Activated T-cell treated with anti-CD3 and anti-CD28 coated beads for 48 hours (primary cell): Measurements from ENCODE around the gene CARD19.
A peak's percentile ranks its signal among the peaks of the same experiment; 100 is the strongest.
"Not testable (repeated sequence)": the region's sequence is repeated elsewhere in the genome, so short reads cannot be mapped to it uniquely, and the experiment has no call there.

Source experiments
- DNase-seq: peaks from one replicate; pipeline ENCODE4 v3.0.0-alpha.2; 2020; ENCODE audit warnings: low read depth

Gene CARD19

DNA sequence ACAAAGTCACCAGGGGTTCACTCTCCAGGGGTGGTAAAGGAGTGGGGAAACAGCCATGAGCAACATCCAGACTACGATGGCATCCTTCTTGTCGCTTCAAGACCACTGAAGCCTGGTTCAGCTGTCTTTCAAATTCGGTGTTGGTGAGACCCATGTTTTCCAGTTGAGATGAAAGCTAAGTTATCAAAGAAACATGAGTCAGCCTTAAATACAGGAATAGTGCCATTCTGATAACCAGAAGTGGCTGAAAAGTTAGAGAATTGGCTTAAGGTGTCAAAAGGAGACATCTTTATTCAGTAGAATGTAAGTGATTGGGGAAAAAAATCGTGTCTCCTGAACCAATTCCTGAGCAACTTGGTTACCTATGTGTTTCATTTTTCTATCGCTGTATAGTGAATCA lies 7.0 kb upstream of the CARD19 start:
- DNase-seq: no peak

DNA sequence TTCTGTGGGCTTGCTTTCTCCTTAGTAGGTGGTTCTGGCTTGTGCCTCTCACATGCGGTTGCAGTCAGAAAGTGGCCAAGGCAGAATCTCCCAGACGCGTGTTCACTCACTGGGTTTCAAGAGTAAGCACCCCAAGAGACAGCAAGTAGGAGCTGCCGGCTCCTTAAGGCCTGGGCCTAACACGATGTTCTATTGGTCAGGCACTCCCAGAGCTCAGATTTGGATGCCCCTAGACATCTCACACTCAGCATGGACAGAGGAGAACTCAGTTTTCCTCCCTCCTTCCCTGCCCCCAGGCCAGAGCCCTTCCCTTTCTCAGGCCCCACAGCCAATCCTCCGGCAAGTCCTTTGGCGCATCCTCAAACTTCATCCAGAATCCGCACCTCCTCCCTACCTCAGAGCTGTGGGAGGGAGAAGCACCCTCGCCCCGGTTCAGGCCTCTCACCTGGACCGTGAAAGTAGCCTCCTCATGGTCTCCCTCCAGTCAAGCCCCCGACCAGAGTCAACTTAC lies 6.5 kb upstream of the CARD19 start:
- no peak for DNase-seq

DNA sequence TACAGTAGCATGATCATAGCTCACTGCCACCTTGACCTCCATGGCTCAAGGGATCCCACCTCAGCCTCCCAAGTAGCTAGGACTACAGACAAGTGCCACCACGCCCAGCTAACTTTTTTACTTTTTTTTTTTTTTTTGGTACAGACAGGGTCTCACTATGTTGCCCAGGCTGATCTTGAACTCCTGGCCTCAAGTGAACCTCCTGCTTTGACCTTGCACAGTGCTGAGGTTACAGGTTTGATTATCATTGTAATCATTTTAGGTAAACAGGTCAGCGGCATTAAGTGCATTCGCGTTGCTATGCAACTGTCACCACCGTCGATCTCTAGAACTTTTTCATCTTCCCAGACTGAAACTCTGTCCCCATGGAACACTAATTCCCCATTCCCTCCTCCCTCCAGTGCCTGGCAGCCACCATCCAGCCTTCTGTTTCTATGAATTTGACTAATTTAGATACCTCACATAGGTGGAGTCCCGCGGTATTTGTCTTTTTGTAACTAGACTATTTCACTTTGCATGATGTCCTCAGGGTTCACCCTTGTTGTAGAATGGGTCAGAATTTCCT lies 5.8 kb upstream of the CARD19 start:
- no peak for DNase-seq

DNA sequence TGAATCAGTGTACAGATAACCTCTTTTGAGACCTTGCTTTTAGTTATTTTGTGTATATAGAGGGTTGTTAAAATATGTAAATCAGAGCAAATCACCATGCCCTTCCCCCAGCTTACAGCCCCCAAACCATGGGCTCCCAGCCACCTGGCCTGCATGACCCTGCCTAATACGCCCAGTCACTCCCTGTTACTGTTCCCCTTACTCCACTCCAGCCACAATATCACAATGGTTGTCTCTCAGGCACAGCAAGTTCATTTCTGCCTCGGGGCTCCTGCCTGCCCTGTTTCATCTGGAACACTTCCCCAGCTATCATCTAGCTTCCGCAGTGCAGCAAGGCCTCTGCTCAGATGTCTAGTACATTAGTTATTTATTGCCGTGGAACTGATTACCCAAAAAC lies 5.0 kb upstream of the CARD19 start:
- no peak for DNase-seq

DNA sequence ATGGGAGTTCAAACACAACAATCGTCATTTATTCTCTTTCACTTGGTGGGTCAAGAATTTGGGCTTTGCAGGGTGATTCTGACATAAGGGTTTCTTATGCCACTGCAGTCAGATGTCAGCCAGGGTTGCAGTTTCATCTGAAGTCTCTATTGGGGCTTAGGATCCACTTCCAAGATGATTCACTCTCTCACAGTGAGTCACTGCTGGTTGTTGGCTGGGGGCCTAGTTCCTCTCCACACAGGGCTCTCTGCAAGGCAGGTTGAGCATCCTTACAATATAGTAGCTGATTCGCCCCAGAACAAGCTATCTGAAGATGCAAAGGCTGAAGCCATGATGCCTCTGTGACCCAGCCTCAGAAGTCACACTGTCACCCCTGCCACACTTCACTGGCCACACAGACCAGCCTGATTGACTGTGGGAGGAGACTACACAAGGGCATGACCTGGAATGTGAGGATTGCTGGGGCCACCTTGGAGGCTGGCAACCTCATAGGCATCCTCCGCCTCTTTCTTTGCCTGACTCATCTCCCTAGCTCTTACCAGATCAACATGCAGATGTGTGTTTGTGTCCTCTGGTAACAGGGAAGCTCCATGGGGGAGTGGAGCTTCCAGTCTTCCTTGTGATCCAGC lies 4.5 kb upstream of the CARD19 start:
- peak; percentile 61 for DNase-seq

DNA sequence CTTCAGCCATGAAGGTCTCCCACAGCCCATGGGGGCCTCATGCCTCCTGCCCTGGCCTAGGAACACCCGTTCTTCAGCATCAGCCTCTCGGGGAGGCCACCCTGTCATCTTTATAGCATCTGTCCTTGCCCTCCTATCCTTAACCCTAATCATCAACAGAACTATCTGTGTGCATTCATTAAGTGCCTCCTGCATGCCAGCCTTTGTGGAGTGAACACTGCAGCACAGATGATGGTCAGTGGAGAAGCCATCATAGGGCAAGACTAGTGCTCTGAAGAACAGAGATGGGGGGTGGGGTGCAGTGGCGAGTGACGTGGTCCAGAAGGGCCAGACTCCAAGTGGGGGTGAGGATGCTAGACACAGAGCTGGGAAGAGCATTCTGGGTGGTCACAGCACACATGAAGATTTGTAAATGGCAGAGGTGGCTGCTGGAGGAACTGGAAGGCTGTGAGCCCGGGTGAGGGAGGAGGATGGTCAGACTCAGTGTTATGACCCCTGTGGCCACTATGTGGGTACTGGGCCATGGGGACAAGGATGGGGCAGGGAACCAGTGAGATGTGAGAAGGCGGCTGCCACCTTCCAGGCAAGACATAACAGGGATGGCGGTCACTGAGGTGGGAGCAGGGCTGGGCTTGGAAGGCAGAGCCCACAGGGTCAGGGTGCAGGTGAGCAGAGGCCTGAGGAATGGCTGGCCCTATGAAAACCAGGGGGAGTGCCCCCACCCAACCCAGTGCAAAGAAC lies 3.6 kb upstream of the CARD19 start:
- no peak for DNase-seq

DNA sequence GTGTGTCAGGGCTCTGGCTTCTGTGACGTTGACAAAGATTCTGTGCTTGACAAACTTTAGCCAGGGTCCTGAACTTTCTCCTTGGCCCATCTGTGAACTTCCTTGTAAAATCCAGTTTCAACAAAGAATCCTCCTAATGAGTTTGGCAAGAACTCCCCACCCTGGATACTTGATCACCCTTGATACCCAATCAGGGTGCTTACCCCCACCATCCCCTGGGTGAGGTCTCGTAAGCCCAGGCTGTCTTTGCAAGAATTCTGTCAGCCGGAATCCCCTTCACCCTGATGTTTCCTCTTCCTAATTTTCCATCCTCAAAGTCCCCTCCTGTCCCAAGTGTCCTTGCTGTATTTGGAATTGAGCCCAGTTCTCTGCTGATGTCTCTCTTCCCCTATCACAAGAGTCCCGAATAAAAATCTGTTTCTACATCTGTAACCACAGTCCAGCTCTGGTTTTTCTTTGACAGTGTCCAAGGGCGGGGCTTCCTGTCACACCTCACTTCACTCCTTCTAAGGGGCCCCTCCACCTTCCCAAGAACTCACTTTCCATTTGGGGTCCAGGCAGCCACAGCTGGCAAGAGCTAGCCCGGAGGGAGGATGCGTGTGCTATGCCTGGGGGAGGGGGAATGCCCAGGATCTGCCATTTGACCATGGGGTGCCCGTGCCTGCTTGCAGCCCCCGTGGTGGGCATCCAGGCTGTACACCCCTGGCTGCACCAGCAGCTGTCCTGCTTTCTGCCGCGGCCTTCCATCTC lies 2.7 kb upstream of the CARD19 start:
- no peak for DNase-seq

DNA sequence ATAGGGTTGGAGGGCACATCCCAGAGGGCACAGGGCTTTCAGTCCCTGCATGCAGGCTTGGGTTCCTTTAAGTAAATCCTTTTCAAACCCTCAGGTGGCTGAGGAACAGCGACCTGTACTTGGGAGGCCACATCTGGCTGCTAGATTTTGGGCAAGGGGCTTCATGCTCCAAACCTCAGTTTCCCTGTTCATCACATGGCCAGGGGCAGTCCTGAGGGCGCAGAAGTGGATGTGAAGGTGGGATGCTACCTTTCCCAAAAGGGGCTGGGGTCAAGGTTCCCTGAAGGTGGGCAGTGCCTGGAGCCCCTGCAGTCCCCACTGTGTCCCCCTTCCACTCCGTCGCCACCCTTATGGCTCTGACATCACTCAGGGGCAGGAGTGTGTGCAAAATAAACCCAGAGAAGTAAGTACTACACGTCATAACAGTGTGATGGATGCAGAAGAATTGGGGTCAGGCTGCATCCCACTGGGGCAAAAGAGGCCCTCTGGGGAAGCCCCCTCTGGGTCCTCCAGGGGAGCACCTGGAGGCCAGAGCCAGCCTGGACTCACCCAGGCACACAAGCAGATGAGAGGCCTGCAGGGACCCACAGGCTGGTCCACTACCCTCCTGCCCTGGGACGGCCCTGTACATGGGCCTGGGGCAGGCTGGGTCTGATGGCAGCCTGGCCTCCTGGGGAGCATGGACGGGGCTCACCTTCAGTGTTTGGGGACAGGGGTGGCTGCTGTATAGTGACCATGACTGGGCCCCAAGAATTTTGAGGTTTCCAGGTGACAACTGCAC lies 1.9 kb upstream of the CARD19 start:
- no peak for DNase-seq

DNA sequence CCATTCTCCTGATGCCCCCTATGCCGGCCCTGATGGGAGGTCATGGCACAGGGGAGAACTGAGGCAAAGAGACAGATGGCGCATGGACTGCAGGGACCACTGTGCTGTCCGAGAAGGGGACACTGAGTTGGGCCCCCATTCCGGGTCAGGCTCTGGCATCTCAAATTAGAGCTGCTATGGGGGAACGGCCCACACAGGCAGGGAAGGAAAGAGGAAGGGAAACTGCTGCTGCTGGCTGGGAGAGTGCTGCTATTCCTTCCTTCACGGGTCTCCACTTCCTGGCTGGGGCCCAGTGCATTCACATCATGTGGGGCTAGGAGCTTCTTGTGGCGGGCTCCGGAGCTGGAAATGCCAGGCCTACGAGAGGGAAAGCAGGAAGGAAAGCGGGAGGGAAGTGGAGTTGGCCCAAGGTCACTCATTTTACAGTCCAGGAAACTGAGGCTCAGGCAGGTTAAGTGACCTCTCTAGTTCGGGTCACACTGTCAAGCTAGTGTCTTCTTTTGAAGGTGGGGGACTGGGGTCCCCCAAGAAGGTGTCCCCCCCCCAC lies 1.3 kb upstream of the CARD19 start:
- no peak for DNase-seq

DNA sequence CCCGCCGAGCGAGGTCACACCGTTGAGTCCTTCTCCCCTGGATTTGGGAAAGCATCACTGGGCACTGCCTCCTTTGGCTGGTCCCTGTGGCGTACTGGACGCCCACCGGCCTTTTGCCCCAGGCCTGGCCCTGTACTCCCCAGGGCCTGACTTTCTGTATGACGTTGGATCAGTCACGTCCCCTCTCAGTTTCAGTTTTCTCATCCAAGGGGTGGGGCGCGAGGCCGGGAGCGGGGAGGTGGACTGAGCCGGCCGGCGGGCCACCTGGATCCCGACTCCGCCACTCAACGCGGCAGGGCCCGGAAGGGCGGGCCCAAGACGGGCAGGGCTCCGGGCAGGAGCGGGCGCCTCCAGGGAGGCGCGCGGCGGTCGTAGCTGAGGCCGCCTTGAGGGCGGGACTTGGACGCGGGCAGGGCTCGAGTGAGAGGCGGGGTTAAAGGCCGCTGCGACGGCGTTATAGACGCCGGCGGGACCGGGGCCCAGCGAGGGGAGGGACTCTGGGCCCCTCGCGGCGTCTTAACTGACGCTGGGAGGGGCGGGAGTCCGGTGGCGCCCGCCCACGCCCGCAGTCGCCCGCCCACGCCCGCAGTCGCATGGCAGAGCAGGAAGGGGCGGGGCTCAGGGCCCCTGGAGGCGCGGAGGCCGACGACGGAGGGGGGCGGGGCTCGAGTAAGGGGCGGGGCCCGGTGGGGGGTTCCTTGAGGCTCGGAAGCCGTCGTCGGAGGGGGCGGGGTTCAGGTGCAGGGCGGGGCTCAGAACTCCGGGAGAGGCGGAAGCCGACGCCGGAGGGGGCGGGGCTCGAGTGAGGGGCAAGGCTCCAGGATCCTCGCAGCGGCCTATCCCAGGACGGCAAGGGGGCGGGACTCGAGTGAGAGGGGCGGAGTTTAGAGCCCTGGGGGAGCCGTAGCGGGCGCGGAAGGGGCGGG lies 549 bp upstream of the CARD19 start:
- peak; percentile 100 for DNase-seq

DNA sequence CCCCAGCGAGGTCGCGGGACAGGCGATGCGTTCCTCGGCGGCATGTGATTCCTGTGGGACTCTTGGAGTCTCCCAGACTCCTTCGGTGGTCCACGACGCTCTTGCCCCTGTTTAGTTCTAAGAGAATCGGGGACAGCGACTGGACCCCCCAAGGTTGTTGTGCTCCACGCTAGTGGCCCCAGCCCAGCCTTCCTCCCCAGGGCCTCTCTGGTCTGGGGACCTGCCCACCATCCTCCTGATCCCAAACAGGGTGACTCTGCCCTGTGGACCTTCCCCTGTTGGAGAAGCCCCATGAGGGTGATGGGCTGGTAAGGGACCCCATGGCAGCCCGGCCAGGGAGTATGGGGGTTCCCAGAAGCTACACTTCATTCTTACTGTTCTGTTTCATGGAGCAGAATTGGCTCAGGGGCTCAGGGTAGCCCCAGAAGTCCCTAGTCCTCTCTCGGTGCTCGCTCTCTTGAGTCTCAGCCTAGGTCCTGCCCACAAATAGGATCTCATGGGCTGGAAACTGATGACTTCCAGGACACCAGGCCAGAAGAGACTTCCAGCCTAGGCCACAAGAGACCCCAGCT lies 880 bp downstream of the CARD19 start:
- DNase-seq: no peak

DNA sequence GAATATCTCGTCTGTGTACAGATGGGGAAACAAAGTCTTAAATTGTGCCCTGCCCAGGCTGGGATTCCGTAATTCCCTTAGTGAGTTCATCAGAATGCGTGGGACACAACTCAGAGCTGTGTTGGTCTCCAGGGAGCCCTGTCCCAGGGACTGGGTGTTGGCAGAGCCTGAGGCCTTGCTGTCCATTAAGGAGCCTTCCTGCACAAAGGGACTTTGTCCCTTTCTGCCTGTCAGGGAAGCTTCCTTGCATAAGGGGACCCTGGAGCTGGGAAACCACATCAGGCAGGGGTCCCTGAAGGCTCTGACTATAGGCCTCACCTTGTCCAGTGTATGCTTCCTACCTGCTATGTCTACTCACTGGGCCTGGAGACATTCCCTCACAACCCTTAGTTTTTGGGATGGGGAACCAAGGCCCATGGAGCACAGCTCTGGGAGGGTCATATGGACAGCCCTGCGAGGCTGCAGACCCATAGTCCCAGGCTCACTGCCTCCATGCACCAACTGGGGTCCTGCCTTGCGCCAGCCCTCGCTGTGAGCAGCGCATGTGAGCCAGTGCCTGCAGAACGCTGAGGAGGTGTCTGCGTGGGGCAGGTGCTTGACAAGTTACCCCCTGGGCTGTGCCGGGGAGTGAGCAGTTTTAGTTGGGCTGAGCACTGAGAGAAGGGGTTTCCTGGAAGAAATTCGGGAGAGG lies 1.6 kb downstream of the CARD19 start:
- no peak for DNase-seq

DNA sequence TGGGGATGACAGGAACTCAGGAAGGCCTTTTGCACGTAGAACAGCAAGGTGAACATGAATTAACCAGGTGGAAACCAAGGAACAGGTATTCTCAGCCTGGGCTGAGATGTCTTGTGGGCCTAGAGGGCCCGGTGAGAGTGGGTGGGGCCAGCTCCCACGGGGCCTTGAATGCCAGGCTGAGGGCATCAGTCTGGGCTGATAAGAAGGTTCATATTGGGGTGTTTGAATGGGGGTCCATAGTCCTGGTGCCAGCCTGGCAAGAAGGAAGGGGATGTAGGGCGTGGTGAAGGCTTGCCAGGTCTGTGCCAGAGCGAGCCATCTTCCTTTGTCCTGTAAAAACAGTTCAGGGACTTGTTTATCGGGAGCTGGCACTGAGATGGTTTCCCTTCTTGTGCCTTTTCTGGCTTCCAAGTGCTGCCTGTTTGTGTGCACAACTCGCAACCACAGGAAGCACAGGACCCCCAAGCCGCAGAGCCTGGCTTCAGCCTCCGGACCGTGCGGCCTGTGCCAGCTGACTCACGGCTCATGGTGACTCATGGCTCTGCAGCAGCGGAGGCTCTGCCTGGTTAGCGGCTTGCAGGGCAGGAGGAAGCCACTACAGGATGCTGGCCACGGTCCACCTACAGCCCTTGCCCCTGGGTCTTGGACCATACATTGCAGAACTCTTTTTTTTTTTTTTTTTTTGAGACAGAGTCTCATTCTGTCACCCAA lies 2.4 kb downstream of the CARD19 start:
- peak; percentile 67 for DNase-seq

DNA sequence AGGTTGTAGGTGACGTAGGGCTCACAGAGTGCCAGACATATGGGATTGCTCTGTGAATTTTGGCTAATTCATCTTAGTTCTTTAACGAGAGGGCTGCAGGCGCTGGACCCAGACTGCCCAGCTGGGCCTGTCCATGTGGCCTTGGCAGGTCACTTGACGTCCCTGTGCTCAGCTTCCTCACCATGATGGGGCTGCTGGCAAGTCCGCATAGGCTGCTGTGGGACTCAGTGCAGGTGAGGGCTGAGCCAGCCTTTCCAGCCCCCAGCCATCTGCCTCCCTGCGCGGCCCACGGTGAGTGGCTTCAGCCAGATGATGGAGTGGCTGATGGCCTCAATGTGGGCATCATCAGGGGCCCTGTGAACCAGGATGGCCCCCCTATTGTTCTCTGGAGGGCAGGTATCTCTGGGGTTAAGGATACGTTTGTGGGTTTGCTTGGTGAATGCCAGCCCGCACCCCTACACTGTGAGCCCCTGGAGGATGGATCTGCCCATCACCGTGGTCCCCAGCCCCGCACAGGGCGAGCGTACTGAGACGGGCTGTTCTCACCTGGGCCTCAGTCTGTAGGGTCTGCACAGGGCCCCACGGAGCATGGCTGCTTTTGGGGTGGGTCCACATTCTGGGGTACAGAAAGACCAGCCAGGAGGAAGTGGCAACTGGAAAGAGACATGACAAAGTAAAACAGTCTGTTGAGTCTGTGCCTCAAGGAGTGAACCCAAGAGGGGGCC lies 3.7 kb downstream of the CARD19 start:
- DNase-seq: no peak

DNA sequence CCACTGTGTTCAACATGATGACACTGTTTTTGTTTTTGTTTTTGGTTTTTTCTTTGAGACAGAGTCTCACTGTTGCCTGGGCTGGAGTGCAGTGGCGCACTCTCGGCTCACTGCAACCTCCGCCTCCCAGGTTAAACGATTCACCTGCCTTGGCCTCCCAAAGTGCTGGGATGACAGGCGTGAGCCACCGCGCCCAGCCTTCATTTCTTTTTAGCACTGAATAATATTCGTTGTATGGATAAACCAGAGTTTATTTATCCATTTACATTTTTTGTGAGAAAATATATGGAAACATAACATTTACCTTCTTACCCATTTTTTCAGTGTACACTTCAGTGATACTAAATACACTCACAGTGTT lies 4.2 kb downstream of the CARD19 start:
- no peak for DNase-seq

DNA sequence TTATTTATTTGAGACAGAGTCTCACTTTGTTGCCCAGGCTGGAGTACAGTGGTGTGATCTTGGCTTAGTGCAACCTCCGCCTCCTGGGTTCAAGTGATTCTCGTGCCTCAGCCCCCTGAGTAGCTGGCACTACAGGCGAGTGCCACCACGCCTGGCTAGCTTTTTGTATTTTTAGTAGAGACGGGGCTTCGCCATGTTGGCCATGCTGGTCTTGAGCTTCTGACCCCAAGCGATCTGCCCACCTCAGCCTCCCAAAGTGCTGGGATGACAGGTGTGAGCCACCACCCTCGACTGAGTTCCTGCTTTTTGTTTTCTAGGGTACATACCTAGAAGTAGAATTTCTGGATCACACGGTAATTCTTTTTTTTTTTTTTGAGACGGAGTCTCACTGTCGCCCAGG lies 5.1 kb downstream of the CARD19 start:
- DNase-seq: not testable (repeated sequence)

DNA sequence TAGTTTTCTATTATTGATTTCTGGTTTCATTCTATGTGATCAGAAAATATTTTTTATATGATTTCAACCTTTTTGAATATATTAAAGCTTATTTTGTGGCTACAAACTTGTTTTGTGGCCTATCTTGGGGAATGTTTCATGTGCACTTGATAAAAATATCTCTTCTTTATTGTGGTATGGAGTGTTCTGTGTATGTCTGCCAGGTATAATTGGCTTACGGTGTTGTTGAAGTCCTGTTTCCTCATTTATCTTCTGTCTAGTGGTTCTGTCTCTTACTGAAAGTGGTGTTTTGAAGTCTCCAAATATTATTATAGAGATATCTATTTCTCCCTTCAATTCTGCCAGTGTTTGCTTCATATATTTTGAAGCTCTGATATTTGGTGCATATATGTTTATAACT lies 9.6 kb downstream of the CARD19 start:
- no peak for DNase-seq

DNA sequence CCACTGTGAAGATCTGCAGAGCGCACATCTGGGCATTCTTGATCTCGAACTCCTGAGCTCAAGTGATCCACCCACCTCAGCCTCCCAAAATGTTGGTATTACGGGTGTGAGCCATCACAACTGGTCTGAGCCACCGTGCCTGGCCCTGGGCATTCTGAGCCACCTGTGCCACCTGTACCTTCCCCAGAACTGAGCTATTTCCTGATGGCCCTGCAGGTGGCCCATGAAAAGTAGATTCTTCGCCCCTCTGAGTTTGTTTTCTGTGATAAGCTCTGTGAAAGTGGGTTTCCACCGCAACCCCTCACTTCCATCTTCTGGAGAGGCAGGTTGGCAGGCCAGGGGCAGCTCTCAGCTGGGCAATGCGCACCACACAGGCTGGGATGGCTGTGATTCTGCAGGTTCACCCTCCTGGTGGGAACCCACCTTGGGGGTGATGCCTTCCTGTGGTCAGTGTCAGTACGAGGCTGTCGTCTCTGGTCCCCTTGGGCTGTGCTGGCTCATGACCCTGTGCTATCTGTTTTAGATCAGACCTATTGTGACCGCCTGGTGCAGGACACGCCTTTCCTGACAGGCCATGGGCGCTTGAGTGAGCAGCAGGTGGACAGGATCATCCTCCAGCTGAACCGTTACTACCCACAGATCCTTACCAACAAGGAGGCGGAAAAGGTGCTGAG lies 11.3 kb downstream of the CARD19 start:
- no peak for DNase-seq
